Activated naive CD4-positive, alpha-beta T cell treated with anti-CD3 and anti-CD28 coated beads for 36 hours (primary cell): ENCODE results near the gene GLIS1. TPM values are rescaled to one million over a fixed set of nuclear protein-coding genes. Genes with fewer than 3 reads are reported as not detected.

Experiments used
- CTCF ChIA-PET: fragments of 350-600 bp; sonication (Branson Sonifier 250); formaldehyde crosslinking; loops from one replicate; lab custom pipeline; 2021; ENCODE audit warnings: antibody characterized with exemption; lab: Charles Lee
- DNase-seq: peaks from one replicate; pipeline ENCODE4 v3.0.0-alpha.2; 2020
- H3K27ac Mint-ChIP-seq: one replicate; pipeline ENCODE4 v1.8.0; 2021; ENCODE audit warnings: mild to moderate bottlenecking, mixed read lengths
- H3K27me3 Mint-ChIP-seq: one replicate; pipeline ENCODE4 v1.8.0; 2021; ENCODE audit warnings: low read depth, mixed read lengths
- H3K36me3 Mint-ChIP-seq: one replicate; pipeline ENCODE4 v1.8.0; 2021; ENCODE audit warnings: low read depth, mixed read lengths
- H3K4me1 Mint-ChIP-seq: one replicate; pipeline ENCODE4 v1.8.0; 2021; ENCODE audit warnings: low read depth, mixed read lengths
- H3K4me3 Mint-ChIP-seq: one replicate; pipeline ENCODE4 v1.8.0; 2021; ENCODE audit warnings: mild to moderate bottlenecking, moderate library complexity, mixed read lengths
- H3K9me3 Mint-ChIP-seq: one replicate; pipeline ENCODE4 v1.8.0; 2021; ENCODE audit warnings: mixed read lengths
- intact Hi-C: fragments of 100-400 bp; cut with micrococcal nuclease; formaldehyde crosslinking; loops from one replicate; pipeline ENCODE4 v1.15.1; 2023
- total RNA-seq, 2 experiments: library from RNA; stranded (reverse); gene quantifications; one replicate each; pipeline ENCODE4 v1.2.3, GENCODE V29; 2021

The GLIS1 gene
- total RNA-seq, 2 experiments from 2014 or later: not detected

DNA sequence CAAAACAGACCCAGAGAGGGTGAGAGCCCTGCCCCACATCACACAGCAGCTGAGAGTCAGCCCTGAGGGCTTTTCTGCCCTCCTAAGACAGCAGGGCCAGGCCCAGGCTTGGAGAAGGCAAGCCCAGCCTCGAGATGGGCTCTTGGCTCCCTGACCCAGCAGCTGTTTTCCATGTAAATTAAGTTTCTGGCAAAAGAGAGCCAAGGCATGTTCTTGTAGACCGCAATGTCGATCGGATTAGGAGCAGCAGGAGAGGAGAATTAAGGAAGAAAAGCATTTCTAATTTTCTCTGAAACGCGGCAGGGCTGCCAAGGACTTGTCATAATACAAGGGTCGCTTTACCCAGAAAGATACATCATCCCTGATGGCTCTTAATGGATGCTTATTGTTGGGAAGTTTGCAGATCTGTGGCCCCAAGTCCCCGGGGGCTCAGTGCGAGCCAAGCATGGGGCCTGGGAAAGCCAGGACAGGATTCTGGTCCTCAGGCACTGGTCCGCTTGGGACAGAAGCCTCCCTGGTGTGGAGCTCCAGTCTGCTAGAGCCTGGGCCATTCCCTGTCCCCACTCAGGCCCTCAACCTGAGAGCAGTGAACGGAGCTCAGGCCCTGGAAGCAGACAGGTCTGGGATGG, 216.9 kb downstream of the GLIS1 start:
- CTCF ChIA-PET: no interaction called here
- Mint-ChIP-seq H3K9me3 (no peaks in the 10 kb centered on the region), H3K36me3 (no peaks in the 10 kb centered on the region), H3K4me1 (no peaks in the 10 kb centered on the region), H3K27me3 (no peaks in the 10 kb centered on the region), H3K27ac (no peak overlapping the region), H3K4me3 (no peak overlapping the region)
- intact Hi-C loops: loop anchor here (2.0 kb wide), 1 partner anchor 19 kb away; no protein-coding TSS in a partner anchor
- DNase-seq: no peak

GRCh38 chr1:53520481-53520880, 218.5 kb downstream of the GLIS1 start:
- intact Hi-C loops: loop anchor here (2.0 kb wide), 1 partner anchor 20 kb away; no protein-coding TSS in a partner anchor
- no peak for DNase-seq
- CTCF ChIA-PET: no interaction called here
- no peaks in the 10 kb centered on the region for H3K27me3 Mint-ChIP-seq
- no peaks in the 10 kb centered on the region for H3K9me3 Mint-ChIP-seq
- no peaks in the 10 kb centered on the region for H3K4me1 Mint-ChIP-seq
- no peak overlapping the region for H3K4me3 Mint-ChIP-seq
- H3K36me3 Mint-ChIP-seq: no peaks in the 10 kb centered on the region
- no peak overlapping the region for H3K27ac Mint-ChIP-seq

- Mint-ChIP-seq H3K4me1 (no peaks in the 10 kb centered on the region), H3K9me3 (no peaks in the 10 kb centered on the region), H3K27me3 (no peaks in the 10 kb centered on the region), H3K27ac (no peak overlapping the region), H3K4me3 (no peak overlapping the region), H3K36me3 (no peaks in the 10 kb centered on the region)
- CTCF ChIA-PET: no interaction called here
- intact Hi-C loops: no loop called here
- DNase-seq: no peak
Observed at GRCh38 chr1:53519421-53519820, 219.5 kb downstream of the GLIS1 start.

DNA sequence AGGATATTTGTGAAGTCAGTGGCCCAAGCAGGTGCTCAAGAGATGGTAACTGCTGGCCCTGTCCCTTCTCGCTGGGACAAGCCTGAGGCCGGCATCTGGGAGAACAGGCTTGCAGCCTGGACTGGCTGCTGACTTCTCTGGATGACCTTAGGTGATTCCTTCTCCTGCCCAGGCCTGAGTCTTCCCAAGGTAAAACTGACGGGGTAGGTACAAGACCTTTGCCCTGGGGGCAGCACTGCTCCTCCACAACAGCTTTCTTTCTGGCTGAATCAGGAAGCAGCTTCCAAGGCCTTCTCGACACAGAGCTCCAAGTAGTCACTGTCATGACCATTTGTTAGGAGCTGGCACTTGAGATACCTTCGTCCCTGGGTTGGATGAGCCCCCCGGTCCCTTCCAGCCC, 220.2 kb downstream of the GLIS1 start:
- H3K4me1 Mint-ChIP-seq: no peaks in the 10 kb centered on the region
- H3K4me3 Mint-ChIP-seq: no peak overlapping the region
- CTCF ChIA-PET: no interaction called here
- intact Hi-C loops: no loop called here
- no peaks in the 10 kb centered on the region for H3K36me3 Mint-ChIP-seq
- no peak for DNase-seq
- H3K27me3 Mint-ChIP-seq: no peaks in the 10 kb centered on the region
- no peaks in the 10 kb centered on the region for H3K9me3 Mint-ChIP-seq
- H3K27ac Mint-ChIP-seq: no peak overlapping the region

DNA sequence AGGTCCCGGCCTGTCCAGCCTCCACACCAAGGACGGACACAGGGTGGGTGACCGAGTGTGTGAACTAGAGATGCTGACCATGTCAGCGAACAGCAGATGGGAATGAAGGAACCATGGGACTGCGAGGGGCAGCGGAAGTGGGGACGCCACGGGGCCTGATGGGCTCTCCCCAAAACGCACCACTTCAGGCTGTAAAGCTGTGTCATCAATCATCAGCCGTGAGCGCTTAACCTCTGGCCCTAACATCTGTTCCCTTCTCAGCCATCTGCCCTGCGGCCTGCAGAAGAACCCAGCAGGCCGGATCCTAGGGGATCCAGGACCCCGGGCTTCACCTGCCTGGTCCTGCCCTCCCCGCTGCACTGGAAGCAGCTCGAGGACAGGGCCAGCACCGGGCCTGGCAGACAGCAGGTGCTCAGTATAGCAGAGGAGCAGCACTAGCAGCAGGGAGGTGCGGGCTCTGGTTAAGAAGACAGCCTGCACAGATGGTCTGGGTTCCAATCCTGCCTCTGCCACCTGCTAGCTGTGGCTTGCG, 221.1 kb downstream of the GLIS1 start:
- no peaks in the 10 kb centered on the region for H3K9me3 Mint-ChIP-seq
- no peaks in the 10 kb centered on the region for H3K27me3 Mint-ChIP-seq
- no peak overlapping the region for H3K27ac Mint-ChIP-seq
- H3K36me3 Mint-ChIP-seq: no peaks in the 10 kb centered on the region
- CTCF ChIA-PET: no interaction called here
- no peaks in the 10 kb centered on the region for H3K4me1 Mint-ChIP-seq
- H3K4me3 Mint-ChIP-seq: no peak overlapping the region
- intact Hi-C loops: no loop called here
- DNase-seq: no peak

- Mint-ChIP-seq H3K27ac (no peak overlapping the region), H3K36me3 (no peaks in the 10 kb centered on the region), H3K4me1 (no peaks in the 10 kb centered on the region), H3K27me3 (no peaks in the 10 kb centered on the region), H3K9me3 (no peaks in the 10 kb centered on the region), H3K4me3 (no peak overlapping the region)
- CTCF ChIA-PET: interaction anchor here (0.5 kb wide), 1 partner anchor 75 kb away, joined by 3 read pairs; no protein-coding TSS in a partner anchor
- DNase-seq: no peak
- intact Hi-C loops: no loop called here
Observed at GRCh38 chr1:53517109-53517508, 221.9 kb downstream of the GLIS1 start.

- intact Hi-C loops: no loop called here
- no peak overlapping the region for H3K4me3 Mint-ChIP-seq
- no peak for DNase-seq
- no peaks in the 10 kb centered on the region for H3K4me1 Mint-ChIP-seq
- no peaks in the 10 kb centered on the region for H3K36me3 Mint-ChIP-seq
- CTCF ChIA-PET: no interaction called here
- no peaks in the 10 kb centered on the region for H3K27me3 Mint-ChIP-seq
- no peak overlapping the region for H3K27ac Mint-ChIP-seq
- no peaks in the 10 kb centered on the region for H3K9me3 Mint-ChIP-seq
Observed at GRCh38 chr1:53516181-53516580, 222.8 kb downstream of the GLIS1 start.

- Mint-ChIP-seq H3K27ac (no peak overlapping the region), H3K9me3 (no peaks in the 10 kb centered on the region), H3K4me3 (no peak overlapping the region), H3K27me3 (no peaks in the 10 kb centered on the region), H3K4me1 (no peaks in the 10 kb centered on the region), H3K36me3 (no peaks in the 10 kb centered on the region)
- intact Hi-C loops: no loop called here
- DNase-seq: no peak
- CTCF ChIA-PET: no interaction called here
Observed at GRCh38 chr1:53514436-53514835, 224.5 kb downstream of the GLIS1 start.

DNA sequence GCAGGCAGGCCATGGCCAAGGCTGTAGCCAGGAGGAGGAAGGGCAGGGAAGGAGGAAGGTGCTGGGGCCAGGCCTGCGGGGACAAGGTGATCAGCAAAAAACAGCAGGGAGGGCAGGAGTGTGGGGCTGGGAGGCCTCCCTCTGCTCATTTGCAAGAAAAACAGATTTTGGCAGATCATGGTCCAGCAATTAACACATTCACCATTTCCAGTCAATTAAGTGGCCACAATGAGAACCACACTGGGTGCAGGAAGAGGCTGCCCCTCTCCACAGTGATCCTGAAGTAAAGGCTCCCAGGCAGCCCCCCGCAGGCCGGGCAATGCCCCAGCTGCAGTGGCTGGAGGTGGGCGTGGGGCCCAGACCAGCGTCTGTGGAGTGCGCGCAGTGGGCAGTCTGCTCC, 225.1 kb downstream of the GLIS1 start:
- no peak for DNase-seq
- Mint-ChIP-seq H3K4me3 (no peak overlapping the region), H3K36me3 (no peaks in the 10 kb centered on the region), H3K4me1 (no peaks in the 10 kb centered on the region), H3K9me3 (no peaks in the 10 kb centered on the region), H3K27ac (no peak overlapping the region), H3K27me3 (no peaks in the 10 kb centered on the region)
- intact Hi-C loops: no loop called here
- CTCF ChIA-PET: no interaction called here

- no peak overlapping the region for H3K4me3 Mint-ChIP-seq
- H3K9me3 Mint-ChIP-seq: no peaks in the 10 kb centered on the region
- no peak for DNase-seq
- no peaks in the 10 kb centered on the region for H3K4me1 Mint-ChIP-seq
- intact Hi-C loops: no loop called here
- CTCF ChIA-PET: no interaction called here
- no peaks in the 10 kb centered on the region for H3K36me3 Mint-ChIP-seq
- no peak overlapping the region for H3K27ac Mint-ChIP-seq
- H3K27me3 Mint-ChIP-seq: no peaks in the 10 kb centered on the region
Observed at GRCh38 chr1:53512807-53513755, 225.9 kb downstream of the GLIS1 start.

GRCh38 chr1:53511933-53512806, 226.8 kb downstream of the GLIS1 start:
- no peak for DNase-seq
- Mint-ChIP-seq H3K36me3 (no peaks in the 10 kb centered on the region), H3K9me3 (no peaks in the 10 kb centered on the region), H3K4me3 (no peak overlapping the region), H3K27me3 (no peaks in the 10 kb centered on the region), H3K27ac (no peak overlapping the region), H3K4me1 (no peaks in the 10 kb centered on the region)
- CTCF ChIA-PET: interaction anchor here (1.1 kb wide), 1 partner anchor 621 kb away, joined by 3 read pairs; no protein-coding TSS in a partner anchor
- intact Hi-C loops: no loop called here
